ENCODE data around the gene MAST2.

GRCh38 chr1:45789601-45790000 lies 13.8 kb upstream of the MAST2 start:
- TF ChIP-seq, protein P1, sequence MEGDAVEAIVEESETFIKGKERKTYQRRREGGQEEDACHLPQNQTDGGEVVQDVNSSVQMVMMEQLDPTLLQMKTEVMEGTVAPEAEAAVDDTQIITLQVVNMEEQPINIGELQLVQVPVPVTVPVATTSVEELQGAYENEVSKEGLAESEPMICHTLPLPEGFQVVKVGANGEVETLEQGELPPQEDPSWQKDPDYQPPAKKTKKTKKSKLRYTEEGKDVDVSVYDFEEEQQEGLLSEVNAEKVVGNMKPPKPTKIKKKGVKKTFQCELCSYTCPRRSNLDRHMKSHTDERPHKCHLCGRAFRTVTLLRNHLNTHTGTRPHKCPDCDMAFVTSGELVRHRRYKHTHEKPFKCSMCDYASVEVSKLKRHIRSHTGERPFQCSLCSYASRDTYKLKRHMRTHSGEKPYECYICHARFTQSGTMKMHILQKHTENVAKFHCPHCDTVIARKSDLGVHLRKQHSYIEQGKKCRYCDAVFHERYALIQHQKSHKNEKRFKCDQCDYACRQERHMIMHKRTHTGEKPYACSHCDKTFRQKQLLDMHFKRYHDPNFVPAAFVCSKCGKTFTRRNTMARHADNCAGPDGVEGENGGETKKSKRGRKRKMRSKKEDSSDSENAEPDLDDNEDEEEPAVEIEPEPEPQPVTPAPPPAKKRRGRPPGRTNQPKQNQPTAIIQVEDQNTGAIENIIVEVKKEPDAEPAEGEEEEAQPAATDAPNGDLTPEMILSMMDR (conservative IDR thresholded peaks at IDR 0.05): no peak
- TF ChIP-seq ZFX (IDR thresholded peaks at IDR 0.05): no peak

Measured in C4-2B (cell line).